NCI-H1436 treated with DMSO at 0.1 percent for 48 hours (cell line): Measurements from ENCODE around the gene SYNE2.
"Not testable (repeated sequence)": the region's sequence is repeated elsewhere in the genome, so short reads cannot be mapped to it uniquely, and the experiment has no call there.

Experiments
- DNase-seq: peaks from one replicate; lab custom pipeline; 2025; lab: John Stamatoyannopoulos, UW

SYNE2 gene

DNA sequence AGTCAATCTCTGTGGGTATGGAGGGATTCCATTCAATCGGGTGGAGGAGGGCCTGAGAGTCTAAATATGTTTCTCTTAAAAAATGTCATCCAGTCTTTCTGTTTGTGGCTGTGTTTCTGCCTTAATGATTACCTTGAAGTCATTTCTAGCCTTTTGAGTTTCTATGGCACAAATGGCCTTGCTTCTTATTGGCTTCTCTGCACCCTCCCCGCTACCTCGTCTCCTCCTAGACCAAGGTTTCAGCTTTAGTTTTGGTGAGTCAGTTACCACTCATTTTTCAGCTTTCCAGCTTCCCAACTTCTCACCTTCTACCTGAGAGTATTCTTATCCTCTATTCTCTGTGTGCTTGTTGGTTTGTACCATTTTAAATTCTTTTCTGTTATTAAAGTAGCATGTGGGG is 159.2 kb downstream of the SYNE2 start:
- no peak for DNase-seq

DNA sequence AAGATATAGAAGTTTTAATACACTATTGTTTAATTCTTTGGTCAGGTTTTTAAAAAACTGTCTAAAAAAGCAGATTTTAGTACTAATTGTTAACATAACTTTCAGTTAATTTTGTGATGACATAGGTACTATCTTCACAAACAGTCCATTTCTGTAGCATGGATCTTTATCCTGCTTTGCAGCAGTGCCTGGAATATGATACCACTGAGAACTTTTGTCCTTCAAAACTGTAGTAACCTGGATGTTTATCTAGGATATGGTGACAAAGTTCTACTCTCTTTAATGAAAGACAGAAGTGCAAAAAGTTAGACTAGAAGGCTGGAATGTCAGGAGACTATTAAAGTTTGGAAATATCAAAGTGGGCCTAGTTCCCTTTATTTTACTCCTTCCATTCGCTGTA is 159.9 kb downstream of the SYNE2 start:
- DNase-seq = no peak

DNA sequence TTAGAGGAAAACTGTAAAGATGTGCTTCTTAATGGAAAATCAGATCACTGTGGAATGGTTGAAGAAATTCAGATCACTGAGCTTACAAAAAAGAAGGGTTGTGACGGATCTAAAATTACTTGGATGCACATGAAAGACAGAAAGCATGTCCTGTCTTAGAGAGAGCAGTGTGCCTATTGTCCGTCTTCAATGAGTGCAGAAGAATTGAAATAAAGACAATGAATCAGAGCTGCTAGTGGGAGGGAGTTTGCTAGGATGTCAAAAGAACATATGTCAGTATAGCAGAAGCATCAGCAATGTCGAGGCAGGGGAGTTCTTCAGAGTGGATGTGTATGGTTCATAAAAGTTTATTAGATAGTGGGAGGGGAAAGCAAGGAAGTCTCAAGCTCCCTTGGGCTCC is 172.7 kb downstream of the SYNE2 start:
- no peak for DNase-seq

DNA sequence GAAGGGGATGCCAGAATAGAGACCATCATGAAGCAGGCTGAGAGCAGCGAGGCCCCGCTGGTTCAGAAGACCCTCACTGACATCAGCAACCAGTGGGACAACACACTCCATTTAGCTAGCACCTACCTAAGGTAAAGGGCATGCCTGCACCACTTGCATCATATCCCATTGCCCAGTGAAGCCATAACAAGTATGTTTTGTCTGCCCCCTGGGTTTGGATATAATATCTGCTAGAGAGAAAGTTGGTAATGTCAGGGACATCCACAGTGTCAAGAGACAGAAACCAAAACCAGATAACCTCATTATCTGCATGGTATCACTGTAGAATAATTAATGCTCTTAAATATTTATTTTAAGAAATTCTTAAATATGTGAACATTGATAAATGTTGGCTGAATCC is 173.8 kb downstream of the SYNE2 start:
- DNase-seq = no peak

DNA sequence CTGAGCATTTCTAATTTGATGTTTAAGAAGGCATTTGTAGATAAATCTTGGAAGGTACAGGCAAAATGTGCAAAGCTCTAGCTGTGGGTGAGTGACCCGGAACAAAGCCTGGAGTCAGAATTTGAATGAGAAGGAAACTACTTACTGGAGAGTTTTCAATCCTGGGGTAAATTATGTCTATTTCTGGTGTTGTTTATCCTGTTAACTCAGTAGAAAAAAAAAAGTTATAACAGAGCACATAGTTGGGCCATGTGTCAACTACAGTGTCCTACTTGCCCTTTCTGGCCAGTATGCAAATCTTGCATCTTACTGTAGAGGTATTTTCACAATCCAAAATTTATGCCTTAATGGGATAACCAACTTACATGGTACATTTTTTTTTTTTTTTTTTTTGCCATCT is 182.3 kb downstream of the SYNE2 start:
- no peak for DNase-seq

DNA sequence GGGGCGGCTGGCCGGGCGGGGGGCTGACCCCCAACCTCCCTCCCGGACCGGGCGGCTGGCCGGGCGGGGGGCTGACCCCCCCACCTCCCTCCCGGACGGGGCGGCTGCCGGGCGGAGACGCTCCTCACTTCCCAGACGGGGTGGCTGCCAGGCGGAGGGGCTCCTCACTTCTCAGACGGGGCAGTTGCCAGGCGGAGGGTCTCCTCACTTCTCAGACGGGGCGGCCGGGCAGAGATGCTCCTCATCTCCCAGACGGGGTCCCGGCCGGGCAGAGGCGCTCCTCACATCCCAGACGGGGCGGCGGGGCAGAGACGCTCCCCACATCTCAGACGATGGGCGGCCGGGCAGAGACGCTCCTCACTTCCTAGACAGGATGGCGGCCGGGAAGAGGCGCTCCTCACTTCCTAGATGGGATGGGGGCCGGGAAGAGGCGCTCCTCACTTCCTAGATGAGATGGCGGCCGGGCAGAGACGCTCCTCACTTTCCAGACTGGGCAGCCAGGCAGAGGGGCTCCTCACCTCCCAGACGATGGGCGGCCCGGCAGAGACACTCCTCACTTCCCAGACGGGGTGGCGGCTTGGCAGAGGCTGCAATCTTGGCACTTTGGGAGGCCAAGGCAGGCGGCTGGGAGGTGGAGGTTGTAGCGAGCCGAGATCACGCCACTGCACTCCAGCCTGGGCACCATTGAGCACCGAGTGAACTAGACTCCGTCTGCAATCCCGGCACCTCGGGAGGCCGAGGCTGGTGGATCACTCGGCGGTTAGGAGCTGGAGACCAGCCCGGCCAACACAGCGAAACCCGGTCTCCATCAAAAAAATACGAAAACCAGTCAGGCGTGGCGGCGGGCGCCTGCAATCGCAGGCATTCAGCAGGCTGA is 185.3 kb downstream of the SYNE2 start:
- DNase-seq = not testable (repeated sequence)

DNA sequence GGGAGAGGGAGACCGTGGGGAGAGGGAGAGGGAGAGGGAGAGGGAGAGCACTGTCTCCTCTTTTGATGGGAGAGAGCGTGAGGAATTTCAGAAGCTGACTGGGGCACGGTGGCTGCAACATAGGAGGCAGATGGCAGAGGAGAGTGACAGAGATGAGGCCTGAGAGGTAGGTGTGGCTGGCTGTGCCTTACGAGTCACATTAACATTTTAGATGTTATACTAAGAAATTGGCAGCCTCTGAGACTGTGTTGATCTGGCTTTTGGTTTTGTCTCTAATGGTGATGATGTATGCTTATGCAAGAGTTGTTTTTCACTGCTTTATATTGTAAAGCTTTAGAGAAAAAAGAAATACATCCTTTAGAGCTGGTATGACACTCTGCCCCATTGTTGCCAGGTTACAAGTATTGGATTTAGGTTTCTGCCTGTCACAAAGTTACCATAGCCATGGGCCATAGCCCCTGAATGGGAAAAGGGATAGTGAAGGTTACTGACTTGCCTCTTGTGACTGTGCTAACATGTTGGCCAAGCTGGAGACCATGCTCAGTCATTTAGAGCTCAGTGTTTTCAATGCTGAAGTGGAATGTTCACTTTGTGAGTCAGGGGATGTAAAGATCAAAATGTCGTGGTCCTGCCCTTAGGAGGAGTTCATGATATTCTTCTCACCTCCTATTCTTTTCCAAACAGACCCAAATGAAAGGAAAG is 186.2 kb downstream of the SYNE2 start:
- no peak for DNase-seq

DNA sequence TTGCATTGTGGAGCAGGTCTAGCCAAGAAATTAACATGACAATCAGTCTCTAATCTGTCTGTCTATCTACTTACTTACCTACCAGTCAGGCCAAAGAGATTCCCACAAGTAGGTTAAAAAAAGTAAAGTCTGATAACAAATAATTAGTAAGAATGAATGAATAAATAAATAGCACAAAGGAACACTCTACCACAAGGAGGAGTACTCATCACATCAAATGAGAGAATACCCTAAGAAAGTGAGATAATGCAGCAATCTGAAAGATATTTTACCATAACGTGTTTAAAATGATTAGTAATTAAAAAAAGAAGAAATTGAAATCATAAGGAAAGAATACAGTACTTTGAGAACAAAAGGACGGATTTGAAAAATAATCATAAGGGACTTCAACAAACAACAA is 187.2 kb downstream of the SYNE2 start:
- no peak for DNase-seq

DNA sequence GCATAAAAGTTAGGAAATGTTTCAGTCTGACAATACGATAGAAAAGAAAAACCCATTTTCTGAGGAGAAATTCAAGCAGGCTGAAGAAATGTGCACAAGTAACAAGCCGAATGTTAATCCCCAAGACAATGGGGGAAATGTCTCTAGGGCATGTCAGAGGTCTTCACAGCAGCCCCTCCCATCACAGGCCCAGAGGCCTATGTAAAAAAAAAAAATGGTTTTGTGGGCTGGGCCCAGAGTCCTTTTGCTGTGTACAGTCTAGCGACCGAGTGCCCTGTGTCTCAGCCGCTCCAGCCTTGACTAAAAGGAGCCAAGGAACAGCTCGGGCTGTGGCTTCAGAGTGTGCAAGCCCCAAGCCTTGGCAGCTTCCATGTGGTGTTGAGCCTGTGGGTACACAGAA is 190.5 kb downstream of the SYNE2 start:
- DNase-seq = not testable (repeated sequence)

DNA sequence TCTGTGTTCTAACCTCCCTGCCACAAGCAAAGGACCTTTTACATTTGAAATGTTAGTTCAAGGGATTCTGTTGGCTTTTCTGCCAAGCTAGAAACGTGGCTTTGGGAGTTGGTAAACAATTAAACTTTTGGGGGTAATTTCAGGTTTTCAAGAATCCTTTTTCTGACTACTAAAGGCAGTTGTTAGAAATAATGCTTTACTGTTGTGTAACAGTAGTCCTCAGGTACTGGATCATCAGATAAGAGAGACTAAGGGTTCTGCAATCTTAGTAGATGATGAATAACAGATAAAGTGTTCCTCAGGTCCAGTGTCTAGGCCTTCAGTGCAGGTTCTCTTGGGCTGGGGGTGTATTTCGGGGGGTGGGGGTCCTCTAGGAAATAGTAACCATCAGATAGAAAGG is 192.3 kb downstream of the SYNE2 start:
- no peak for DNase-seq

DNA sequence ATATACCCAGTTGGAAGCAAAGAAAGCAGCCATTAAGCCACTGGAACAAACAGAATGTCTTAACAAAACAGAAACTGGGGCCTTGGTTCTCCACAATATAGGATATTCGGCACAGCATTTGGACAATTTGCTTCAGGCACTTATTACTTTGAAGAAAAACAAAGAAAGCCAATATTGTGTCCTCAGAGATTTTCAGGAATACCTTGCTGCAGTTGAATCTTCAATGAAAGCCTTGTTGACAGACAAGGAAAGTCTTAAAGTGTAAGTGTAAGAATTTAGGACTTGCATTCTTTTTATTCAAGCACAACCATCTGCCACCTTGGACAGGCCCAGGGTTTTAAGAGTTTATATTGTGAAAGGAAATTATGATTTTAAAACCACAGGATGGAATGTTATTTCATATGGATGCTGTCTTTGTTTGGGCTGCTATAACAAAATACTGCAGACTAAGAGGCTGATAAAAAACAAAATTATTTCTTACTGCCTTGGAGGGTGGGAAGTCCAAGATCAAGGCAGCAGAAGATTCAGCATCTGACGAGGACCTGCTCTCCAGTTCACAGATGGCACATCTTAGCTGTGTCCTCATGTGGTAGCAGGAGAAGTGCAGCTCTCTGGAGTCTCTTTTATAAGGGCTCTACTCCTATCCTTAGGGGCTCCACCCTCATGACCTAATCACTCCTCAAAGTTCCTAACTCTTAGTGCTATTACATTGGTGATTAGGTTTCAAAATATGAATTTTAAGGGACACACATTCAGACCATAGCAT is 197.0 kb downstream of the SYNE2 start:
- no peak for DNase-seq

DNA sequence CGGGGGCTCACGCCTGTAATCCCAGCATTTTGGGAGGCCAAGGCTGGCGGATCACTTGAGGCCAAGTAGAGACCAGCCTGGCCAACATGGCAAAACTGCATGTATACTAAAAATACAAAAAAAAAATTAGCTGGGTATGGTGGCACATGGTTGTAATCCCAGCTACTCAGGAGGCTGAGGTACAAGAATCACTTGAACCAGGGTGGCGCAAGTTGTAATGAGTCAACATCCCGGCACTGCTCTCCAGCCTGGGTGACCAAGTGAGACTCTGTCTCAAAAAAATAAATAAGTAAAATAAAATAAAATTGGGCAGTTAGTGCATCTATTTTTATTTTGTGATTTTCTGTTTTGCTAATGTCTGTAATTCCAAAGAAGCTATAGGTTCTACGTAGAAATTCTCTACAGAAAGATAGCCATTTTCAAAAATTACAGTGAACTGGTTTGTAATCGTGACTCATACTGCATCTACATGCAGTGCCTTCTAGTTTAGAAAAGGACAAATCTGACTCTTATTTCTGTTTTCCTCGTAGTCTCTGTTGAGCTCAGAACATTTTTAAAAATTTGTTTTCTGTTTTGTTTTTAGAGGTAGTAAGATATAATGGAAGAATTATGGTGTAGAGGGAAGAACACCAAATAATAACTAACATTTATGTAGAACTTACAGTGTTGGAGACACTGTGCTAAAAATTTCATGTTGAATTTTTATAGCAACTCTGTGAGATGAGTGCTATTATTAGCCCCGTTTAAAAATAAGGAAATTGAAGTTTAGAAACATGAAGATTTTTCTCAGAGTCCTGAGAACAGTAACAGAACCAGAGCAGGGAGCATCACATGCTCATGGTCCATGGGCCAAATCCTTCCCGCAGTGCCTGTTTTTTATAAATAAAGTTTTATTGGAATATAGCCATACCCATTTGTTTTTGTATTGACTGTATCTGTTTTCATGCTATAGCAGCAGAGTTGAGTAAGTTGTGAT is 201.2 kb downstream of the SYNE2 start:
- DNase-seq = no peak

DNA sequence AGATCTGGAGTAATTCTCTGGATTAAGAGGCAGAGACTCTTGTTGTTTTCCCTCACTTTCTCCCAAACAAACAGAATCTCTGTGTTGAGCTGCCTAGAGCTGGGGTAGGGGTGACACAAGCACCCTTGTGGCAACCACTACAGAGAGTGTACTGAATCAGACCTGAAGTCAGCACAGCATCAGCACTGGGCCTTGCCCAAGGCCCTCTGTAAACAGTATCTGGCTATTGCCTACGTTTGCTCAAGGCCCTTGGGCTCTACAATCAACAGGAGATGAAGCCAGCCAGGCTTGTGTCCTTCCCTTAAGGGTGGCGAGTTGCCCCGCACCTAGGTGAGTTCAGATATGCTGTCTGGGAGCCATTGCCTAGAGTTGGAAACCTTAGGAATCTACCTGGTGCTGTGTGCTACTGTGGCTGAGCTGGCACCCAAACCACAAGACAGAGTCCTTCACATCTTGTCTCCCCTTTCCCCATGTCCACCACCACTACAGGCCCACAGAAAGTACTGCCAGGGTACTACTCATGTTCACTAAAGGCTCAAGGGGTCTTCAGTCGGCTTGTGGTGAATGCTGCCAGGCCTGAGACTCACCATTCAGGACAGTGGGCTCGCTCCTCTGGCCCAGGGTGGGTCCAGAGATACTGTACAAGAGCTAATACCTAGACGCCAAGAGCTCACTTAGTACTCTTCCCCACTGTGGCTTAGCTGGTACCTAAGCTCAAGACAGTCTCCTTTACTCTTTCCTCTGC is 206.8 kb downstream of the SYNE2 start:
- no peak for DNase-seq

DNA sequence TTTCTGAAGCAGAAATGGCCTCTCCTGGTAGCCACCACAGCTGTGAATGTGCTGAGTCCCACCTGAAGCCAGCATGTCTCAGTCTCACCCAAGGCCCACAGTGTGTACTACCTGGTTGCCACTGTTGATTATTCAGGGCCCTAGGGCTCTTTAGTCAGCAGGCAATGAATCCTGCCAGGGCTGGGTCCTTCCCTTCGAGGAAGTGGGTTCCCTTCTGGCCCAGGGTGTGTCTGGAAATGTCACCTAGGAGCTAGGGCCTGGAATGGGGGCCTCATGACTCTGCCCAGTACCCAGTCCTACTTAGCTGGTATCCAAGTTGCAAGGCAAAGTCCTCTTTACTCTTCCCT is 207.4 kb downstream of the SYNE2 start:
- no peak for DNase-seq

DNA sequence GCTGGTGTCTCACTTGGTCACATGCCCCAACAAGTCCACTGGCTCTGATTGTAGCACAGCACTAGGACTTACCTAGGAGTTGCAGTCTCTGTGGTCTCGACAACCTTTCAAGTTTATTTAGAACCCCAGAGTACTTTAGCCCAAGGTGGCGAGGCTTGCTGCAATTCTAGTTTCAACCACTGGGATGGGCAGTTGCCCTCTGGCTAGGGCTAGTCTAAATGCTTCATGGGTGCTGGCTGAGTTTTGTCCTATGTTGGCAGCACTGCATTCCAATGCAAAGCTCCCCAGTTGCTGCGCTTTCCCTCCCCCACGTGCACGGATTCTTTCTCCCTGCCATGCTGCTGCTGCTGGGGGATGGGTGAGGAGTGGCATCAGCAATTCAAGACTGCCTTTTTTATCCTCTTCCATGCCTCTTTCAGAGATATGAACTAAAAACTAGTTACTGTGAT is 207.9 kb downstream of the SYNE2 start:
- DNase-seq = no peak

DNA sequence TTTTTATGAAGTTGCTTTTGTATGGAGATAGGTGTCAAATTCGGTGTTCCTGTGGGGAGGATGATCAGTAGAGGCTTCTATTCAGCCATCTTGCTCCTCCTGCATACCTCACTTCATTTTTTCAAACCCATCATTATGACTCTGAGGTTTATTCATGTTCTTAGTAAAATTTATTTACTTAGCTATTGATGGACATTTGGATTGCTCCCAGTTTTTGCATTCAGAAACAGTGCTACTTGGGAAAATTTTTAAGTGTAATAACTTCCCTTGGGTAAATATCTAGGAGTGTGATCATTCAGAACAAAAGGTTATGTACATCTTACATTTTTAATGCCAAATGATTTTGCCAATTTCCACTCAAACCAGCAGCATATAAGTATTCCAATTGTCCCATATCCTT is 208.3 kb downstream of the SYNE2 start:
- DNase-seq = no peak

DNA sequence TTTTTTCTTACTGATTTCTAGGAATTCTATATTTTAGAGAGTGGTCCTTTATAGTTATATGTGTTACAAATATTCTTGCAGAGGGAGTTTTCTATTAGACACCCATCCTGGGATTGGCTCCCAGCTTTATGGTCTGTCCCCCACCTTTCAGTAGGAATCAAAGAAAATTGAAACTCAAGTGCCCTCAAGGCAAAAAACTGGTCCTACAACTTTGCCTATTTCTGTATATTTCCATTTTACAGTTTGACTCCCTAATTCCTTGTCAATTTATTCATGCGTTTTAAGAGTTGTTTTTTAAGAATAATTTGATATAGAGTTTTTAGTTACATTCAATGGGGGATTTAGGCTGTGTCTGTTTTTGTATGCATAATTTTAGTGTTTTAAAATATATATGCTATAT is 208.9 kb downstream of the SYNE2 start:
- DNase-seq = no peak

DNA sequence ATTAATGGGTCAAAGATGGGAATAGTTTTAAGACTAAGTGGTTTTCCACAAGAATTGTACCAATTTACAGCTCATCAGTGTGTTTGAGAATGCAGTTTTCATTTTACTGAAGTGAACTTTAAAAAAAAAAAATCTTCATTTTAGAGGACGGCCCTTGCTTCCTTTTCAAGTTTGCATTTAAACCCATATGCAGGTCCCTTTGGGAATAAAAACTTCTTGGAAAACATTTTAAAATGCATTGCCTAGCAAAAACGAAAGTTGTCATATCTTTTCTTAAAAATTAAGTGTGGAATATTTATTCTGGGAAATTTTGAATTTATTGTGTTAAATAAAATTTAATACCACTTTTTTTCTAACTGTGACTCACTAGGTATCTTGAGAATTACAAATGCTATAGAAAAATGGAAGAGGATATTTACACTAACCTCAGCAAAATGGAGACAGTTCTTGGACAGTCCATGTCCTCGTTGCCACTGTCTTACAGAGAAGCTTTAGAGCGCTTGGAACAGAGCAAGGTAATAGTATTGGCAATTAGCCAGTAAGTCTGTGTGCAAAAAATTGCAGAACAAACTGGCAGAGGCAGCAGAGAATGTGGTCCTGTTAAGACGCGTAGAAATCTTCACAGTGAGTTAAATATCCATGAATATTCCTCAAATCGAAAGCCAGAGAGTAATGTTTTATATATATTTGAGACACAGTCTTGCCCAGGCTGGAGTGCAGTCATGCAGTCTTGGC is 209.7 kb downstream of the SYNE2 start:
- no peak for DNase-seq

DNA sequence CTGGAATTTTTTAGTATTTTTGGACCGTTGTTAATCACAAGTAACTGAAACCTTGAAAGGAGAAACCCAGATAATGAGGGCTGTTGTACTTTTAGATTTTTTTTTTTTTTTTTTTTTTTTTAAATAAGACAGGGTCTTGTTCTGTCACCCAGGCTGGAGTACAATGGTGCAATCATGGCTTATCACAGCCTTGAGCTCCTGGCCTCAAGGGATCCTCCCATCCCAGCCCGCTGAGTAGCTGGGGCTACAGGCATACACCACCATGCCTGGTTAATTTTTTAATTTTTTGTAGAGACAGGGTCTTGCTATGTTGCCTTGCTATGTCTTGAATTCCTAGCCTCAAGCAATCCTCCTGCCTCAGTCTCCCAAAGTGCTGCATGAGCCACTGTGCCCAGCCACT is 211.6 kb downstream of the SYNE2 start:
- DNase-seq = no peak
